ENCODE results near the gene MAST4. TPM values are rescaled to one million over a fixed set of nuclear protein-coding genes. Genes with fewer than 3 reads are reported as not detected.

Gene MAST4
- total RNA-seq, 1 donor from 2014 or later: 52.6 TPM

DNA sequence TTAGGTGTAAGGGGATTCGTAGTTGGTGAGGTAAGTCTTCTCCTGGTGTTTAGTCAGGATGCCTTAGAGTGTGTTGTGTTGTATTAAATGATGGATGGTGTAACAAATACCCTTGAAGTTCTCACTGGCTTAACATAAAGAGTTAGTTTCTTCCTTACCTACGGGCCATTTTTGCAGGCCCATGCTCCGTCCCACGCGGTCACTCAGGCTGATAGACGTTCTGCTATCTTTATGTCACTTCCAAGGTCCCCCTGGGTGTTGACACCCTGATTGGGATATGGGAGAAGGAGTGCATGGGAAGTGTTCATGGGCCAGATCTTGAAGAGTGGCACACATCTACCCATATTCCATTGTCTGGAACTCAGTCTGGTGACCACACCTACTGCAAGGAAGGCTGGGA, 214.0 kb downstream of the MAST4 start:
- Histone ChIP-seq H3K4me3 (no peak overlapping the region), H3K27ac (no peak overlapping the region), H3K4me1 (no peaks in the 10 kb centered on the region), H3K9me3 (no peaks in the 10 kb centered on the region), H3K27me3 (no peaks in the 10 kb centered on the region), H3K36me3 (no peaks in the 10 kb centered on the region)
- intact Hi-C loops (cut with DNase I): no loop called here
- TF ChIP-seq, protein P1, sequence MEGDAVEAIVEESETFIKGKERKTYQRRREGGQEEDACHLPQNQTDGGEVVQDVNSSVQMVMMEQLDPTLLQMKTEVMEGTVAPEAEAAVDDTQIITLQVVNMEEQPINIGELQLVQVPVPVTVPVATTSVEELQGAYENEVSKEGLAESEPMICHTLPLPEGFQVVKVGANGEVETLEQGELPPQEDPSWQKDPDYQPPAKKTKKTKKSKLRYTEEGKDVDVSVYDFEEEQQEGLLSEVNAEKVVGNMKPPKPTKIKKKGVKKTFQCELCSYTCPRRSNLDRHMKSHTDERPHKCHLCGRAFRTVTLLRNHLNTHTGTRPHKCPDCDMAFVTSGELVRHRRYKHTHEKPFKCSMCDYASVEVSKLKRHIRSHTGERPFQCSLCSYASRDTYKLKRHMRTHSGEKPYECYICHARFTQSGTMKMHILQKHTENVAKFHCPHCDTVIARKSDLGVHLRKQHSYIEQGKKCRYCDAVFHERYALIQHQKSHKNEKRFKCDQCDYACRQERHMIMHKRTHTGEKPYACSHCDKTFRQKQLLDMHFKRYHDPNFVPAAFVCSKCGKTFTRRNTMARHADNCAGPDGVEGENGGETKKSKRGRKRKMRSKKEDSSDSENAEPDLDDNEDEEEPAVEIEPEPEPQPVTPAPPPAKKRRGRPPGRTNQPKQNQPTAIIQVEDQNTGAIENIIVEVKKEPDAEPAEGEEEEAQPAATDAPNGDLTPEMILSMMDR (IDR thresholded peaks at IDR 0.05): no peak
- no peak for DNase-seq
- ATAC-seq: no peak

- H3K4me3 ChIP-seq: no peak overlapping the region
- no peak overlapping the region for H3K27ac ChIP-seq
- H3K27me3 ChIP-seq: no peaks in the 10 kb centered on the region
- TF ChIP-seq, protein P1 (IDR thresholded peaks at IDR 0.05): no peak
- no peaks in the 10 kb centered on the region for H3K4me1 ChIP-seq
- H3K36me3 ChIP-seq: no peaks in the 10 kb centered on the region
- DNase-seq (no peak), ATAC-seq (no peak)
- intact Hi-C loops (cut with DNase I): no loop called here
- H3K9me3 ChIP-seq: no peaks in the 10 kb centered on the region
These were observed 214.7 kb downstream of the MAST4 start for GRCh38 chr5:66810848-66811261.

DNA sequence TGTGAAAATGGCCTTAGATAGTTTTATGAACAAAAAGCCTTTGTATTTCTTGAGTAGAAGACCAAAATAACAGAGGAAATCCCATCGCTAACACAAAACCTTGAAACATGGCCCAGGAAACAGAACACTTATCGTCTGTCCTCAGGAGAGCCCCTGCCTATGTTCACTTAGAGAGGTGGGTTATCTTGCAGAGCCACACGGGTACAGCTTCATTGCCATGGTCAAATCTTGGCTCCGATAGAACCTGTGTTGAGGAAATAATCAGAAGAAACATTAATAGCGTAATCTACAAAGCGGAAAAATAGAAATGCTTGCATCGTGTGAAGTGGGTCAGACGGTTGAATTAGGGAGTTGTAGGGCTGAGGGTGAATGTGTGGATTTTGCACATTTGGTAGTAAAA, 216.1 kb downstream of the MAST4 start:
- intact Hi-C loops (cut with DNase I): no loop called here
- no peaks in the 10 kb centered on the region for H3K9me3 ChIP-seq
- H3K36me3 ChIP-seq: no peaks in the 10 kb centered on the region
- H3K4me1 ChIP-seq: no peaks in the 10 kb centered on the region
- H3K27ac ChIP-seq: no peak overlapping the region
- ATAC-seq: no peak
- TF ChIP-seq, protein P1 (IDR thresholded peaks at IDR 0.05): no peak
- no peaks in the 10 kb centered on the region for H3K27me3 ChIP-seq
- no peak for DNase-seq
- H3K4me3 ChIP-seq: no peak overlapping the region

DNA sequence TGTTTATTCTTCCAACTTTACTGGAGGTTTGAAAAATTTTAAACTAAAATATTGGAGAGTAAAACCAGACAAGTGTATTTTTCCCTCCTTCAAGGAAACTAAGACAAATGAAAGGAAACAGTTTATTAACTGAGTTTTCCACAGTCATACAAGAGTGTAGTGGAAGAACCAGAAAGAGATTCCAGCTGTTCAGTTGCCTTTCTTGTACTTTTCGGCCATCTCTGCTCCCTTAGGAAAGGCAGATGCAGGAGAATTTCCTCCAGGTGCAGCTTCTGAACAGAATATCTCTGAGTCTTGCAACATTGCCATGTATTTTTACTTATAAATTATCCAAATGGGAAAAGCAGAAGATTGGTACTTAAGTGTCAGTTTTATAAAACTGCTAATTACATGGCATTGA, 217.1 kb downstream of the MAST4 start:
- ATAC-seq: no peak

DNA sequence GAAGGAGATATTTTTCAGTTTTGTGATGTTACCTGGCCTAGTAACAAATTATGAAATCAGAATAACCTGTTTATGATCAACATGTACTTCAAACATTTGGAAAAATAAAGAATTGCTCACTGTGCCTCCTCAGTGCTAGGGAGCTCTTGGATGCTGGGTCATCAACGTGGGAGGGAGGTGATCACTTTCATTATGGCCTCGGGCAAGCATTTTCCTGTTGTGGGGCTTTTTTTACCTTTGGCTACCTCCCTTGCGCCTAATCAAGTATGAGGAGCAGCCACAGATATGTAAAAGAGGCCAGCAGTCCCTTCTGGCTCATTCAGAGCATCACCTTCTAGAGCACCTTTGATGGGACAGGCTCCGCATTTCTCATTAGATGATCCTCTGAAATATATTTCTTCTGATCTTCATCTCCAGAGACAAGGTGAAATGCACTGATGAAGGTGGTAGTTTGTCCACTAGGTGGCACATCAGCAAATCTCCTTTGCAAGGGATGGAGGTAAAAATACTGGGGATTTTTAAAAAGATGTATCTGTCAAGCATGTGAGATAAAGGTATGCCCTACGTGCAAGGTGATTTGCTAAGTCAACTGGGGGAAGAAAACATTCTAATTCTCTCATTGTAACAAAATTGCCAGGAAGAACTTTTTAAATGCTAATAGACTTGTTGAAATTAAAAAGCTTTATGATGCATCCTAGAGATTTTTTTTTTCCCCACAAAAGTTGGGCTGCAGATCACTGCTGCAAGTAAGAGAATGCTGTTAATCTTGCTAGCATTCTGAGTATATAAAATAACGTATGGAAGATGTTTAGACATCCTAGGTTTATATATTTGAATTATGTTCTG, 218.2 kb downstream of the MAST4 start:
- ATAC-seq (peak; percentile 69), DNase-seq (no peak)
- H3K27me3 ChIP-seq: no peaks in the 10 kb centered on the region
- H3K4me1 ChIP-seq: no peaks in the 10 kb centered on the region
- intact Hi-C loops (cut with DNase I): no loop called here
- no peaks in the 10 kb centered on the region for H3K9me3 ChIP-seq
- H3K4me3 ChIP-seq: no peak overlapping the region
- H3K27ac ChIP-seq: no peak overlapping the region
- H3K36me3 ChIP-seq: no peaks in the 10 kb centered on the region
- TF ChIP-seq, protein P1 (IDR thresholded peaks at IDR 0.05): peak; percentile 80

More for the DNA sequence above, 217.1 kb downstream of the MAST4 start:
- Histone ChIP-seq H3K4me1 (no peaks in the 10 kb centered on the region), H3K27ac (no peak overlapping the region), H3K4me3 (no peak overlapping the region), H3K36me3 (no peaks in the 10 kb centered on the region), H3K9me3 (no peaks in the 10 kb centered on the region), H3K27me3 (no peaks in the 10 kb centered on the region)
- TF ChIP-seq, protein P1 (IDR thresholded peaks at IDR 0.05): no peak
- intact Hi-C loops (cut with DNase I): no loop called here
- no peak for DNase-seq
